Erythroblast (primary cell): ENCODE results near the gene NFIB.

Experiments used
- GATA1 ChIP-seq: IDR thresholded peaks from 2 replicates; pipeline ENCODE4 v1.6.1; 2011; ENCODE audit warnings: low read depth, mild to moderate bottlenecking, control low read depth, low read length, moderate library complexity
- POLR2A ChIP-seq: IDR thresholded peaks from 2 replicates; pipeline ENCODE4 v1.6.1; 2011; ENCODE audit warnings: mild to moderate bottlenecking, low read length

- TF ChIP-seq POLR2A: no peak
- no peak for TF ChIP-seq GATA1
These were observed 10.8 kb downstream of the NFIB start for GRCh38 chr9:14303100-14303499.
